Ramos (cell line): ENCODE measurements around the gene KCTD17.

Source experiments
- in situ Hi-C: fragments of 300-500 bp; cut with MboI; formaldehyde crosslinking; loops from one replicate; pipeline ENCODE4 v1.14.3; 2022; ENCODE audit warnings: low sequenced_read_pairs; ENCODE audit not compliant: unreplicated experiment

The KCTD17 gene, protein sequence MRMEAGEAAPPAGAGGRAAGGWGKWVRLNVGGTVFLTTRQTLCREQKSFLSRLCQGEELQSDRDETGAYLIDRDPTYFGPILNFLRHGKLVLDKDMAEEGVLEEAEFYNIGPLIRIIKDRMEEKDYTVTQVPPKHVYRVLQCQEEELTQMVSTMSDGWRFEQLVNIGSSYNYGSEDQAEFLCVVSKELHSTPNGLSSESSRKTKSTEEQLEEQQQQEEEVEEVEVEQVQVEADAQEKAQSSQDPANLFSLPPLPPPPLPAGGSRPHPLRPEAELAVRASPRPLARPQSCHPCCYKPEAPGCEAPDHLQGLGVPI

GRCh38 chr22:37051391-37052385 lies at the start of gene KCTD17:
KCTD17 (plus strand) TSS chr22:37051742; CDS start chr22:37051761, 19 bp downstream.
- in situ Hi-C loops, result no loop called here

DNA sequence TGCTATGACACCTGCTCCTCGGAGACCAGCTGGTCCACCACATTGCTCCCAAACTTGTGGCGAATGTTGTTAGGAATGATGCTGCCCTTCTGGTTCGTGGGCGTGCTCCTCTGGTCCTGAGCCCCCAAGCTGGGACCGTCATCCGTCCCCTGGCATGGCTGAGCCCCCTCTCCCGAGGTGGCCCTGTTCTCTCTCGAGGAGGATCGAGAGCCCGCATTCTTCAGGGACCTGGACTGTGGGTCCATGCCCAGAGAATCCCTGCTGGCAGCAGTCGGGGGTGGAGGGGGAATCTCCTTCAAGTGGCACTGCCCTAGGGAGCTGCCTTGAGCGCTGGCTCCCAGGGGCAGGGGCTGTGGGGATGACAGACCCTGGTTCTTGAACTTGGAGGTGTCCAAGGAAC lies 49.7 kb upstream of the KCTD17 start:
- in situ Hi-C loops, result no loop called here

DNA sequence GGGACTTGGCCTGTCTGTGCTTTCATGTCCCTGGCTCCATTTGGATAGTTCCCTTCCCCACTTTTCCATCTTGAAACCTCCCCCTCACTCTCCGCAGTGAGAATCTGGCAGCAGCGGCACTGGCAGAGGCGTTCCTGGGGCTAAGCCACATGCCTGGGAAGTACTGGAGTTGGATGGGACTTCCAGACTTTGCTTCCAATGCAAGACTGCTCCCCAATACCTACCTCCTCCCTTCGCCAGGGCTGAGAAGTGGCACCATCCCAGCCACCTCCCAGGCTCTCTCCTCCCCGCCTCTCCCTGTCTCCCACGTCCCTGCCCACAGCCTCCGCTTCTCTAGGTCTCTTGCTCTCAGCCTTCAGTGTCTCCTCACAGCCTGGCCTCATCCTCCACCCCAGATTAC lies 48.9 kb upstream of the KCTD17 start:
- in situ Hi-C loops, result no loop called here

DNA sequence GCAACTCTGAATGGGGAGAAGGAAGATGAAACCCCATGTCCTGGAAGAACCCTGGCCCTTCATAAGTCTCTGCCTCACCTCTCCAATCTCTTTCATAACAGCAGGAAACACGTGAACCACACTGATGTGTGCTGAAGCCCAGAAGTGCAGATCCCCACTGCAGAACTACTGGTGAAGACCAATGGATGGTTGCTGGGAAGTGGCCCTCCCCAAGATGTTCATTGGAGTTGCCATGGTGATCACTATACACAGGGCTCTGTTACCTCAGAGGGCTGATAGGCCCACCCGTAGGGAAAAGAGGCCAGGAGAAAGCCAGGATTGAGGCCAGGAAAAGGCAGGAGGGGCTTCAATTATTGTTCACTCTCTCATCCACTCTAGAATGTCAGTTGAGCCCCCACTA lies 43.9 kb upstream of the KCTD17 start:
- in situ Hi-C loops, result no loop called here

DNA sequence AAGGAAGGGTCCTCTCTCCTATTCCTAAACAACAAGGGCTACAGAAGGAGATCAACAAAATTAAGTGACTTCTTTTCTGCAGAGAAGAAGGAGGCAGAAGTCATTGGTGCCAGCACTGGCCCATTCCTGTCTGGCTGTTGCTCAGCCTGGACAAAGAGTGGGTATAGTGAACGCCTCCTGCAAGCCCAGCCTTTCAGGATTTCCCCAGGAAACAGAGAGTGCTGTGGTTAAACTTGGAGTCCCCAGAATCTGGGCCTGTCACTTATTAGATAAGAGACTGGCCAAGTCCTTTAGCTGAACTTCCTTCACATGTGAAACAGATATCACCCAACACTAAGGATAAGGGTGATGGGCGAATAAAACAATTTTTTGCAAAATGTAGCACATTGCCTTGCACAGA lies 43.2 kb upstream of the KCTD17 start:
- in situ Hi-C loops, result no loop called here

GRCh38 chr22:37009490-37009889 lies 42.1 kb upstream of the KCTD17 start:
- in situ Hi-C loops, result no loop called here

GRCh38 chr22:37010174-37010573 lies 41.4 kb upstream of the KCTD17 start:
- in situ Hi-C loops, result no loop called here

DNA sequence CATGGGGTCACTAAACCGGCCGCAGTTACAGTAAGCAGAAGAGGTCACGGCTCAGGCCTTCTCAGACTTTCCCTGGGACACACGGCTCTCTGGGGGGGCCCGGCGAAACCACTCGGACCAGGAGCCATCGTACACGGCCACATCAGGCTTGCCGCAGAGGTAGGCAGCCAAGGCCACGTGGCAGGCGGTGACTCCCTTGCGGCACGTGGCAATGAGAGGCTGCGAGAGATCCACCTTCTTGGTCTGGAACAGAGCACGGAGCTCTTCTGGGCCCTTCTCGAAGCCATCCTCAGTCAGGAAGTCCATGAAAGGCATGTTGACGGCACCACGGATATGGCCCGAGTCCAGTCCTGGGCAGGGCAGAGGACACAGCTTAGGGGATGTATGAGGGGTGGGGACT lies 40.6 kb upstream of the KCTD17 start:
- in situ Hi-C loops, result no loop called here

DNA sequence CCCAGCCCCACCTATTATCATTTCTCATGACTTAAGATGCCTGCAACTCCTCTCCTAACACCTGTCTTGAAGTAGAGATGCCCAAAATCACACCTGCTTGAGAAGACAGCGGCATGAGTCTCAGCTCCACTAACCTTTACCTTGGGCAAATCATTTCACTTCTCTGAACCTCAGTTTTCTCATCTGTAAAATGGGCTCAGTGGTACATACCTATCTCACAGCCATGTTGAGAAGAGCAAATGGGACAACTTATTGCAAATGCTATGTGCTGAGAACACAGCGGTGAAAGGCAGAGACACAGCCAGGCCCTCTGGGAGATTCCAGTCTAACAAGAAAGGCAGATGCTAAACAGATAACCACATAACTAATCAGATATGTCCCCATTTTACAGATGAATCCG lies 40.1 kb upstream of the KCTD17 start:
- in situ Hi-C loops, result no loop called here

DNA sequence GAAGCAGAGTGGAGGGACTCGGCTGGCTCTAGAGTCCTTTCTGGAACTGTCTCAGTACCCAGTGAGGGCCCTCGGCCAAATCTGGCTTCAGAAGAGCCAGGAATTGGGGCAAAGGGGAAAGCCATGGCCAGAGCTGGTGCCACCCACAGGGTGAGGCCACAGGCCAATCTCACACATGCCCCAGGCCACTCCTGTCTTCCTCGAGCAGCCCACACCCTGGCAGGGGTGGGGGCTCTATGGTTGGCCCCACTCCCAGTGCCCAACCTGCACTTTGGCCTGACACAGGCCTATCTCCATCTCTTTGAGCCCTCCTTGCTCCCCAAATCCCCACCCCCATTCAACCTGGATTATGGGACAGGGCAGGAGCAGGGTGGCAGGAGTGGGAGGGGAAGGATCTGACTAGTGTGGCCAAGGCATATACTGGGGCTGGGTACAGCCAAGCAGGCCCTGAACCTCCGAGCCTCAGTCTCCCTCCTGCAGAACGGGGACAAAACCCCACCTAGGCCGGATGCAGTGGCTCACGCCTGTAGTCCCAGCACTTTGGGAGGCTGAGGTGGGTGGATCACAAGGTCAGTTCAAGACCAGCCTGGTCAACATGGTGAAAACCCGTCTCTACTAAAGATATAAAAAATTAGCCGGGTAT lies 39.2 kb upstream of the KCTD17 start:
- in situ Hi-C loops, result no loop called here

DNA sequence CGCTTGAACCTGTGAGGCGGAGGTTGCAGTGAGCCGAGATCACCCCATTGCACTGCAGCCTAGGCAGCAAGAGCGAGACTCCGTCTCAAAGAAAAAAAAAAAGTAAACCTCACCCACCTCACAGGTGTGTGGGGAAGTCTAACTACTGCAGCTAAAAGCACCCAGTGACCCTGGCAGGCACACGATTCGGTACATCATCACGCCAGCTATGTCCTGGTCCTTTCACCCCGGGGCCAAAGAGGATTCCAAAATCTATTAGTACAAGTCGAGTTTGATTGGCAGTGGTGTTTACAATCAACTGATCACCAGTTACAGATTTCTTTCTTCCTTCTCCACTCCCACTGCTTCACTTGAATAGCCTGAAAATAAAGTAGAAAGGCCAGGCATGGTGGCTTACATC lies 38.6 kb upstream of the KCTD17 start:
- in situ Hi-C loops, result no loop called here

DNA sequence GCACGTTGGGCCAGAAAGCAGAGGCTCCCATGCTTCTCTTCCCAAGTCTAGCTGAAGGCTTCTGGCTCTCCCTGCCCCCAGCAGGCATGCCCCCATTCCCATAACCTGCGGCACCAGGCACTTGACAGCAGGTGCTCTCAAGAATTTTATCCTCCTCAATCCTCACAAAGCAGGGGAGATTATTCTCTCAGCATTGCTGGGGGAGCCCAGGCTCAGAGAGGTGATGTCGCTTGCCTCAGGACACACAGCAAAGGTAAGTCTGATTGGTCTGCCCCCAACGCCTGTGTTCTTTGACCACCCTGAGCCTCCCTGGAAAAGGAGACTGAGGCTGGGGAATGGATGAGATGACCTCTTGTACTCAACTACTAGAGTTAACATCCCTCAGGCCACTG lies 37.1 kb upstream of the KCTD17 start:
- in situ Hi-C loops, result no loop called here

GRCh38 chr22:37014835-37015586 lies 36.5 kb upstream of the KCTD17 start:
- in situ Hi-C loops, result no loop called here

DNA sequence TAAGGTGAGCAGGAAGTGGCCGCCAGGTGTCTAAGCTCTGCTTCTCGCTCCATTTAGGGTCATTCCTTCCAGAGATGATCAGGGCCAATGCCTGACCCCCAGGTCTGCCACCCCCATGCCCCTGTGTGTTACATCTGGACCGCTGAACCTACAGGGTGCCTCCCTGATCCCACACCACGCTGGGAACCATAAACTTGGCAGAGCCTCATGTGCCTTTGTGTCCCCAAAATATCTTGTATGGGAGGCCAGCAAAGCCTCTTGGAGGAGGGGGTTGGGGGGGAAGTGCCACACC lies 36.0 kb upstream of the KCTD17 start:
- in situ Hi-C loops, result no loop called here

GRCh38 chr22:37016134-37016910 lies 35.2 kb upstream of the KCTD17 start:
- in situ Hi-C loops, result no loop called here

- in situ Hi-C loops, result no loop called here
Observed at GRCh38 chr22:37017356-37017755, 34.2 kb upstream of the KCTD17 start.

DNA sequence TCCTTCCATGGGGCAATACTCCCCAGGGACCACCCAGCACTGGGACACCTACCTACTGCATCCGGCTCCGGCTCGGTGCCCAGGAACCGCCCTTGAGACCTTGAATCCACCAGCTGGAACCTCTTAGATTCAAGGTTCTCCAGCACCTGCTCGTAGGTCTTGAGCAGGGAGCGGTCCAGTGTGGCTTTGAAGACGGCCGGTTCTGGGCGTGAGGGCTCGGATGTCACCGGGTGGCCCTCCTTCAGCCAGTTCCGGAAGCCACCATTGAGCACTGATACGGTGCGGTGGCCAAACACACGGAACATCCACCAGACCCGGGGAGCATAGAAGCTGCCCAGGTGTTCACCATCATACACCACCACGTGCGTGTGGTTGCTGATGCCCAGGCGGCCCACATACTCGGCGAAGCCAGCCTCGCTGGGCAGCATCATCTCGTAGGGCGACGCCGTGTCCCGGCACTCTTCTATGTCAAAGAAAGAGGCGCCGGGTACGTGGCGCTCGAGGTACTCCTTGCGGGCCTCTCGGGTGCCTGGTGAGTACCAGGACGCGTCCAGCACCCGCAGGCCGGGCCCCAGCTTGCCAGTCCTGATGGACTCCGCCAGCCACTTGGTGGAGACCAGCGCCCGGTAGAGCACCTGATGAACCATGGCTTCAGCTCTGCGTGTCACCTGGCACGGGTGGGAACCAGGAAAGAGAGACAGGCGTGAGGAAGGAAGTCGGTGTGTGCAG lies 33.3 kb upstream of the KCTD17 start:
- in situ Hi-C loops, result no loop called here

DNA sequence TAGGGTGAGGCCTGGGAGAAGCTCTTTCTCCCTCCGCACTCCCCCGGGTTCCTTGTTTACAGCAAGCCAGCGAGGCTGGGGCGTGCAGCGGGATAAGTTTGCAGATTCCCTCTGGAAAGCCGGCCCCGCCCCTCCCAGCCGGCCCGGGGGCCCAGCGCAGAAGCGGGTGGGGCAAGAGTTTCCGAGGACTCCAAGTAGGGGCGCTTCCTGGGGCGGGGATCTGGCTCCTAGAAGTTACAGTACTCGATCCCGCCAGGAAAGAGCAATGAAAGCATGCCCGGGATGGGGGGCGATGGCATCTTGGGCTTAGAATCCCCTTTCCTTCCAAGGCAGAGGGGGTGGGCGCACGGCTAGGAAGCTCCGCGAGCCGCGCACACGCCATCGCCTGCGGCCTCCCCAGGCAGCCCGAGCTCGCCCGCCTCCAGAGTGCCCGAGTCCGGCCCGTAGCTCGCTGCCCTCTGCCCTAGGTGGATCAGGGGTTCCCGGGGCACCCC lies 32.7 kb upstream of the KCTD17 start:
- in situ Hi-C loops, result no loop called here
